ENCODE measurements around the gene DUOX1. TPM values are rescaled to one million over a fixed set of nuclear protein-coding genes. Genes with fewer than 3 reads are reported as not detected.

Gene DUOX1
- total and polyA plus RNA-seq, 9 of the 15 experiments (the other 6 are each of a cell fraction or from before 2014, with no cell fraction given), result 0.01 to 0.22 (median 0.01) TPM; not detected in 6

GRCh38 chr15:45199136-45199810 is 69.5 kb downstream of the DUOX1 start:
- H4K20me1 ChIP-seq (replicated peaks; ENCODE audit: control insufficient read depth, insufficient read depth, low read length), result no peaks in the 10 kb centered on the region
- no peaks in the 10 kb centered on the region for H3K9me3 ChIP-seq (replicated peaks; ENCODE audit: control insufficient read depth, insufficient read depth, low read depth, low read length)
- peaks cover 0 to 2% of the 10 kb centered on the region in 2 experiments; a peak in 2 of 5 replicates for H3K4me1 ChIP-seq (replicated peaks in 1 of 2; ENCODE audit: control insufficient read depth in 2 of 2, insufficient read depth in 2 of 2, low read length in 2 of 2)
- peak overlapping the region; percentile 94 for H3K4me2 ChIP-seq (ENCODE audit: insufficient read depth, low read length)
- H3K36me3 ChIP-seq (ENCODE audit: control insufficient read depth, insufficient read depth, low read length), result no peaks in the 10 kb centered on the region
- peak; percentile 4; the same call in 2 of the 3 replicates for ATAC-seq
- in situ Hi-C loops (cut with MboI) (loop anchor here (25.0 kb wide), 1 partner anchor 413 kb away; no protein-coding TSS in a partner anchor), intact Hi-C loops (cut with micrococcal nuclease) (loop anchor here (2.0 kb wide), 1 partner anchor 204 kb away; a partner anchor contains a TSS)
- no TSS peak for BruUV-seq (replicated peaks)
- FAIRE-seq, result no peak
- H3K27ac ChIP-seq (ENCODE audit: extremely low read depth, low read depth, low read length), result peak overlapping the region; percentile 92
- whole genome bisulfite sequencing (ENCODE audit: insufficient coverage, low coverage, missing lambda C conversion rate), result under 1% methylated on average over 25 of the region's 25 CpGs
- ChIA-PET POLR2A (interaction anchor here (0.5 to 1.5 kb wide), 3 partner anchors 36 to 488 kb away, joined by 3 to 6 read pairs (median 3); partner anchors contain the start of genes B2M and BLOC1S6), CTCF (ENCODE audit: low intra/inter-chr PET ratio) (interaction anchor here (1.6 kb wide), 1 partner anchor 259 kb away, joined by 4 read pairs; no protein-coding TSS in a partner anchor)
- no peaks in the 10 kb centered on the region for H3K27me3 ChIP-seq (ENCODE audit: control insufficient read depth in 2 of 2, insufficient read depth in 2 of 2, low read length in 2 of 2)
- peak overlapping the region; percentile 79 for H3K4me3 ChIP-seq
- H3K79me2 ChIP-seq (ENCODE audit: control insufficient read depth, insufficient read depth, low read length), result no peaks in the 10 kb centered on the region
- peak overlapping the region; percentile 87 for H2AFZ ChIP-seq (ENCODE audit: low read depth, low read length)
- peak overlapping the region; percentile 42 to 91 for H3K9ac ChIP-seq (ENCODE audit: insufficient read depth in 1 of 2, low read depth in 2 of 2, low read length in 2 of 2)
- H3K9me1 ChIP-seq (ENCODE audit: control insufficient read depth, insufficient read depth, low read length), result no peaks in the 10 kb centered on the region
- peak in 1 of 4 experiments; percentile 54 for DNase-seq (ENCODE audit: extremely low read depth in 1 of 4, low spot score in 3 of 4)
- TF ChIP-seq GABPA (tag; conservative IDR thresholded peaks at IDR 0.05; ENCODE audit: low read depth), result 0 out of 2 replicates have a peak, but pooled peaks have one; percentile 7
- TF ChIP-seq ZNF354B (CRISPR knock-in tag; IDR thresholded peaks at IDR 0.05), result no peak
- TF ChIP-seq JUN (IDR thresholded peaks at IDR 0.05; ENCODE audit: borderline replicate concordance, low read depth, low read length), result 0 out of 2 replicates have a peak, but pooled peaks have one; percentile 4
- TF ChIP-seq JUN (CRISPR knock-in tag; IDR thresholded peaks at IDR 0.05; ENCODE audit: borderline replicate concordance), result no peak
- TF ChIP-seq SMARCC2 (IDR thresholded peaks at IDR 0.05; ENCODE audit: low read depth), result peak; percentile 17; the same call in 1 of the 2 replicates
- 0 out of 2 replicates have a peak, but pooled peaks have one; percentile 1 for TF ChIP-seq SMARCA5 (IDR thresholded peaks at IDR 0.05)
- TF ChIP-seq PHF8 (IDR thresholded peaks at IDR 0.05; ENCODE audit: borderline replicate concordance, low read length), result peak; percentile 27; the same call in 1 of the 2 replicates
- 0 out of 2 replicates have a peak, but pooled peaks have one; percentile 5 for TF ChIP-seq HLTF (IDR thresholded peaks at IDR 0.05)
- TF ChIP-seq ZNF766 (CRISPR knock-in tag; conservative IDR thresholded peaks at IDR 0.05), result 0 out of 2 replicates have a peak, but pooled peaks have one; percentile 1
- TF ChIP-seq ZBTB2 (IDR thresholded peaks at IDR 0.05), result 0 out of 2 replicates have a peak, but pooled peaks have one; percentile 8
- no peak for TF ChIP-seq RBM17 (IDR thresholded peaks at IDR 0.05; ENCODE audit: borderline replicate concordance, low read depth, low read length)
